Aorta (tissue), 5 donors: Measurements from ENCODE around the gene COL25A1. TPM values are rescaled to one million over a fixed set of nuclear protein-coding genes. Genes with fewer than 3 reads are reported as not detected.
"Not testable (repeated sequence)": the region's sequence is repeated elsewhere in the genome, so short reads cannot be mapped to it uniquely, and the experiment has no call there.

Experiments
- ATAC-seq: fragments of 200-7000 bp; cut with Tn5 transposase; one replicate; pipeline ENCODE4 v1.9.1; 2022; ENCODE audit warnings: moderate library complexity; ENCODE audit not compliant: low FRiP score
- DNase-seq, 2 donors: peaks; one replicate each; pipeline ENCODE4 v3.0.0-alpha.2; 2020
- H3K27ac ChIP-seq, 2 donors: one replicate each; pipeline ENCODE4 v1.5.1; 2013; ENCODE audit warnings: low read length in 2 of 2, mild to moderate bottlenecking in 2 of 2, moderate library complexity in 2 of 2, control low read depth in 1 of 2, inconsistent platforms in 1 of 2, low read depth in 1 of 2
- H3K27me3 ChIP-seq, 2 donors: one replicate each; pipeline ENCODE4 v1.6.1; 2013; ENCODE audit warnings: control low read depth in 1 of 2, low read length in 1 of 2, mild to moderate bottlenecking in 1 of 2, moderate library complexity in 1 of 2; ENCODE audit not compliant: insufficient read depth in 2 of 2, control insufficient read depth in 1 of 2
- H3K36me3 ChIP-seq, 2 donors: one replicate each; pipeline ENCODE4 v1.6.1; 2013; ENCODE audit warnings: control low read depth in 1 of 2, low read length in 1 of 2, mild to moderate bottlenecking in 1 of 2; ENCODE audit not compliant: insufficient read depth in 2 of 2, control insufficient read depth in 1 of 2
- H3K4me1 ChIP-seq, 2 donors: one replicate each; pipeline ENCODE4 v1.6.1; 2013; ENCODE audit warnings: low read length in 2 of 2, control low read depth in 1 of 2, mild to moderate bottlenecking in 1 of 2, moderate library complexity in 1 of 2; ENCODE audit not compliant: insufficient read depth in 2 of 2, control insufficient read depth in 1 of 2
- H3K4me3 ChIP-seq, 2 donors: one replicate each; pipeline ENCODE4 v1.5.1; 2013; ENCODE audit warnings: low read length in 2 of 2, control low read depth in 1 of 2, mild to moderate bottlenecking in 1 of 2
- H3K9me3 ChIP-seq: one replicate; pipeline ENCODE4 v1.6.1; 2013; ENCODE audit warnings: mild to moderate bottlenecking, low read length; ENCODE audit not compliant: control insufficient read depth
- WGBS, 2 donors: extraction: QIAGEN DNeasy Blood & Tissue Kit; methylation state at CpG; one replicate each; pipeline ENCODE4 v1.1.7; 2013; 5-methylcytosine and 5-hydroxymethylcytosine counted together
- intact Hi-C, 2 donors: fragments of 100-400 bp; cut with DNase I; formaldehyde crosslinking; loops; one replicate each; pipeline versions ENCODE4 v1.14.2 to v1.15.0; 2022
- polyA plus RNA-seq, 2 donors: library from polyadenylated mRNA; stranded (reverse); fragments of 200-250 nt; gene quantifications; one replicate each; pipeline ENCODE4 v1.2.3, GENCODE V29; 2013
- total RNA-seq, 2 donors: library from RNA; stranded (reverse); fragmentation: NEBNext Ultra II Directional; extraction: Animal tissue kit (Norgen Biotek cat#: 25700); gene quantifications; one replicate each; pipeline ENCODE4 v1.2.1, GENCODE V29; 2021
- donor health status: healthy with polysubstance abuse.
- donor health status: Bipolar disorder and iron deficiency.
- donor health status: DM: no; HTN: no; CAD: no.
- donor health status: DM: no; HTN: no; CAD: no.
- donor health status: DM: yes; HTN: yes; CAD: no.

The COL25A1 gene
- total and polyA plus RNA-seq, 4 donors: 0.08 to 8.1 (median 1.3) TPM

DNA sequence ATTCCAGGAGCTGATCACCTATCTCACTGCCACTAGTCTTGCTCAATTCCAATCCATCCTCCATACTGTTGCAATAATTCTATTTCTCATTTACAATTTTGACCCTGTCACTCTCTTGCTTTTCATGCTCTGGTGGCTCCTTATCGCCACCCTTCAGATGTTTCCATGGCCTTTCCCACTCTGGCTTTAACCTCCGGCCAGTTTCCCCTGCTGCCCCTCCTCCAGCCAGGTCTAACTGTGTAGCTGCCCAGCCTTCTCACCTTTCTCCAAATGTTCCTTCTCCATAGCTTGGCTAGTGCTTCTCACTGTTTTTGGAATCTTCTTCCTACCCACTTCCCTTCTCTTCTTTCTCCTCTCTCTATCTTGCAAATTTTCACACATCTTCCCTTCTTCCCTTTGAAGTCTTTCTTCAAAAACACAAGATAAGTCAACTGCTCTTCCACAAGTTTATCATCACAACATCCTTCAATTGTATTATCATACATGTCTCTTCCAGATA is 153.8 kb downstream of the COL25A1 start:
- ATAC-seq (no peak), DNase-seq (no peak)
- intact Hi-C loops: no loop called here
- Histone ChIP-seq H3K9me3 (peaks cover 1% of the 10 kb centered on the region), H3K36me3 (no peaks in the 10 kb centered on the region), H3K4me3 (no peak overlapping the region), H3K4me1 (no peaks in the 10 kb centered on the region), H3K27ac (no peak overlapping the region), H3K27me3 (no peaks in the 10 kb centered on the region)
- 82 to 91% methylated on average over 2 of the region's 2 CpGs for WGBS, 2 donors

- H3K9me3 ChIP-seq: peaks cover 1% of the 10 kb centered on the region
- H3K27ac ChIP-seq: no peak overlapping the region
- H3K36me3 ChIP-seq: no peaks in the 10 kb centered on the region
- WGBS, 2 donors: 68 to 75% methylated on average over 1 of the region's 1 CpG
- no peaks in the 10 kb centered on the region for H3K4me1 ChIP-seq
- DNase-seq (no peak), ATAC-seq (no peak)
- no peak overlapping the region for H3K4me3 ChIP-seq
- intact Hi-C loops: no loop called here
- H3K27me3 ChIP-seq: no peaks in the 10 kb centered on the region
Measured at GRCh38 chr4:109147135-109147534, 155.3 kb downstream of the COL25A1 start.

DNA sequence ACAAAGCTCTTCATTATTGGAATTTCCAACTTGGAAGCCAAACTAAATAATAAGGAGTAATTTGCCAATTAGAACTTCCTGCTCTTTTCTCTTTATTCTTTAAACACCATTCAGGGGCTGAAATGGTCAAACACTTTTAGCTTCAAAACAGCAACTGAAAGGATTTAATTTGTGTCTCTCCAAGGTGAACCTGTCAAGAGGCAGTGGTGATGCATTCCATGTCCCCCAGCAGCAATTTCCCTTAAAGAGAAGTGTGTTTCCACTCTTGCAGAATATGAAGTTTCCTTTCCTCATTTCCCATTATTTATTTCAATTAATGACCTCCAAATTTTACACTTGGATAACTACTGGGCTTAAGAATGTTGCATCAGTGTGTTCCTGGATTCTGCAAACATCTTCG is 156.0 kb downstream of the COL25A1 start:
- no peak overlapping the region for H3K27ac ChIP-seq
- 38 to 44% methylated on average over 1 of the region's 1 CpG for WGBS, 2 donors
- intact Hi-C loops: no loop called here
- H3K36me3 ChIP-seq: no peaks in the 10 kb centered on the region
- DNase-seq: no peak
- H3K4me1 ChIP-seq: no peaks in the 10 kb centered on the region
- H3K9me3 ChIP-seq: peaks cover 1% of the 10 kb centered on the region
- H3K27me3 ChIP-seq: no peaks in the 10 kb centered on the region
- H3K4me3 ChIP-seq: no peak overlapping the region
- no peak for ATAC-seq

DNA sequence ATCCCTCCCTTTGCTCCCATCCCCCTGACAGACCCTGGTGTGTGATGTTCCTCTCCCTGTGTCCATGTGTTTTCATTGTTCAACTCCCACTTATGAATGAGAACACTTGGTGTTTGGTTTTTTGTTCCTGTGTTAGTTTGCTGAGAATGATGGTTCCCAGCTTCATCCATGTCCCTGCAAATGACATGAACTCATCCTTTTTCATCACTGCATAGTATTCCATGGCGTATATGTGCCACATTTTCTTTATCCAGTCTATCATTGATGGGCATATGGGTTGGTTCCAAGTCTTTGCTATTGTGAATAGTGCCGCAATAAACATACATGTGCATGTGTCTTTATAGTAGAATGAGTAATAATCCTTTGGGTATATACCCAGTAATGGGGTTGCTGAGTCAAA is 164.3 kb downstream of the COL25A1 start:
- H3K4me1 ChIP-seq, H3K36me3 ChIP-seq, intact Hi-C loops, H3K4me3 ChIP-seq, DNase-seq, H3K9me3 ChIP-seq, H3K27me3 ChIP-seq, H3K27ac ChIP-seq, ATAC-seq: not testable (repeated sequence)
- 94% methylated on average over 2 of the region's 2 CpGs for WGBS, 2 donors

GRCh38 chr4:109134921-109135320 is 167.5 kb downstream of the COL25A1 start:
- no peaks in the 10 kb centered on the region for H3K27me3 ChIP-seq
- intact Hi-C loops: no loop called here
- no peaks in the 10 kb centered on the region for H3K9me3 ChIP-seq
- H3K36me3 ChIP-seq: no peaks in the 10 kb centered on the region
- no peak for ATAC-seq
- no peak overlapping the region for H3K4me3 ChIP-seq
- no peak for DNase-seq
- no peak overlapping the region for H3K27ac ChIP-seq
- H3K4me1 ChIP-seq: no peaks in the 10 kb centered on the region

DNA sequence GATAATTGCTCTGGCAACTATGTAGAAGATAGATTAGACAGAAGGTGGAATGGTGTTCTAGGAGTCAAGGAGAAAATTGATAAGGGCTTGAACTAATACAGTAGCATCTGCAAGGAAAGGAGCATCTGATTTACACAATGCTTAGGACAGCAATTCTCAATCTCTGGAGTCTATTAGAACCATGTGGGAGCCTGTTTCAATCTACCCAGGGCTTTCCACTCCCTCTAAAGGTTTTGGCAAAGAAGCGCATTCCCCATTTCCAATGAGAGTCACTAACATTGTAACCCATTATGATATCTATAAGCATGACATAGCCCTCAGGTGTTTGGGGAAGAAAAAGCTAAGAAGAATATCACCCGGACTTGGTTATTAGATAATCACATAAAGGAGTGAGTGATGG is 168.2 kb downstream of the COL25A1 start:
- no peaks in the 10 kb centered on the region for H3K4me1 ChIP-seq
- DNase-seq: no peak
- intact Hi-C loops: no loop called here
- no peak overlapping the region for H3K4me3 ChIP-seq
- H3K36me3 ChIP-seq: no peaks in the 10 kb centered on the region
- WGBS, 2 donors: 95 to 96% methylated on average over 2 of the region's 2 CpGs
- no peaks in the 10 kb centered on the region for H3K27me3 ChIP-seq
- H3K27ac ChIP-seq: no peak overlapping the region
- H3K9me3 ChIP-seq: no peaks in the 10 kb centered on the region
- ATAC-seq: no peak

- DNase-seq: no peak
- ATAC-seq: no peak
- H3K9me3 ChIP-seq: no peaks in the 10 kb centered on the region
- no peaks in the 10 kb centered on the region for H3K4me1 ChIP-seq
- no peak overlapping the region for H3K27ac ChIP-seq
- H3K36me3 ChIP-seq: no peaks in the 10 kb centered on the region
- WGBS, 2 donors: 87 to 94% methylated on average over 6 of the region's 6 CpGs
- intact Hi-C loops: no loop called here
- no peaks in the 10 kb centered on the region for H3K27me3 ChIP-seq
- no peak overlapping the region for H3K4me3 ChIP-seq
Measured at GRCh38 chr4:109131559-109131958, 170.9 kb downstream of the COL25A1 start.

DNA sequence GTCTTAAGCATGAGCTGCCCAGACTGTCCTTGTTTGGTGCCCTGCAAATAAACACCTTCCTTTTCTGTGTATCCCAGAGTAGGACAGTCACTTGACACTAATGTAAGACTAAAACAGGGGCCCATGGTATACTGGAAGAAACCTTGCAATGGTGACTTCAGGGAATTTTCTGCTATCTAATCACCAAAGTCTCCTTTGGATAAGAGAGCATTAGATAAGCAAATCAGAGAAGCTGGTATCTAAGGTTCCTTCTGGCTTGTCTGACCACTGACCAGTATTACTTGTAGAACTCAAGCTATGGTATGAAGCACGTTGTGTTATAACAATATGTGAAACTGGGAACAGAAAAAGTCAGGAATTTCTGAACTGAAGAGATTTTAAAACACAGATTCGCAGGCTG is 173.9 kb downstream of the COL25A1 start:
- Histone ChIP-seq H3K27ac (no peak overlapping the region), H3K36me3 (no peaks in the 10 kb centered on the region), H3K27me3 (no peaks in the 10 kb centered on the region), H3K4me3 (no peak overlapping the region), H3K4me1 (no peaks in the 10 kb centered on the region), H3K9me3 (no peaks in the 10 kb centered on the region)
- intact Hi-C loops: no loop called here
- WGBS, 2 donors: 51 to 53% methylated on average over 2 of the region's 2 CpGs
- DNase-seq (no peak), ATAC-seq (no peak)

DNA sequence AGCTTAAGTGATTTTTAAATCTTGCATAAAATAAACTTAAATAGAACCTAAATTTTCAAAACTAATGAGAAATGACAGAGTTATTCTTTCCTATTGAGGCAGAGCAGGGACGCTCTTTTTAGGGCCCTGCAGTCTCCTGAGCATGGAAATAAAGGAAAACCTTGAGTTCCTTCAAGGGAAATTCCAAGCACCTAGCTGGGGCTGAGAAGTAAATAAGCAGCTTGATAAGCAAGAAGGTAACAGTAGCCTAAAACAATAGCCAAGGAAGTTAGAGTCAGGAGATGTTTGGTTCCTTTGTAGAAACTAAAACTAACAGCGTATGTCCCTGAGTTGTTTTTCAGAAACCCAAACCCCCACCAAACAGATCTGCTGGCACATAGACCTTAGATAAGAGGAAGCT is 174.6 kb downstream of the COL25A1 start:
- DNase-seq (no peak), ATAC-seq (no peak)
- H3K36me3 ChIP-seq: no peaks in the 10 kb centered on the region
- intact Hi-C loops: no loop called here
- WGBS, 2 donors: 72 to 76% methylated on average over 2 of the region's 2 CpGs
- H3K4me1 ChIP-seq: no peaks in the 10 kb centered on the region
- no peak overlapping the region for H3K27ac ChIP-seq
- no peaks in the 10 kb centered on the region for H3K27me3 ChIP-seq
- no peak overlapping the region for H3K4me3 ChIP-seq
- no peaks in the 10 kb centered on the region for H3K9me3 ChIP-seq
